Measurements from ENCODE around the gene IMPDH1.

DNA sequence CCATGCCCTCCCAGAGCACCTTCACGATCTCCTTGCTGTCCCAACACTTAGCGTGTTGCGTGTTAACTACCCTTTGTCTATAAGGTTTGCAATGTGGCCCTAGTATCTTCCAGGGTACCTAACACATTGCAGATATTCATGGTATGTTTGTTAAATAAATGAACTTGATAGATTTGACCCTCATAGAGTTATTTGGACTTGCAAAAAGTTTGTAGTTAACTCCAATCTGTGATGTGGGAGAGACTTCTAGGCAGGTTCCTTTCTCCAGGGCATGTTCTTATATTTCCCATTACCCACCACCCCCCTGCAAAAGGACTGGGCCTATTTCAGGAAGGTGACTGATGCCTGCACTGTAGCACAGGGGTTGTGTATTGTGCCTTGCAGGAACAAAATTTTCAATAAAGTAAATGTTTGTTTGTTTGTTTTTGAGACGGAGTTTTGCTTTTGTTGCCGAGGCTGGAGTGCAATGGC, 46.5 kb upstream of the IMPDH1 start:
- TF ChIP-seq POLR2AphosphoS5 (IDR thresholded peaks at IDR 0.05) (no peak), POLR2A (IDR thresholded peaks at IDR 0.05) (no peak), EP300 (IDR thresholded peaks at IDR 0.05) (no peak)
- TF ChIP-seq, protein P1, sequence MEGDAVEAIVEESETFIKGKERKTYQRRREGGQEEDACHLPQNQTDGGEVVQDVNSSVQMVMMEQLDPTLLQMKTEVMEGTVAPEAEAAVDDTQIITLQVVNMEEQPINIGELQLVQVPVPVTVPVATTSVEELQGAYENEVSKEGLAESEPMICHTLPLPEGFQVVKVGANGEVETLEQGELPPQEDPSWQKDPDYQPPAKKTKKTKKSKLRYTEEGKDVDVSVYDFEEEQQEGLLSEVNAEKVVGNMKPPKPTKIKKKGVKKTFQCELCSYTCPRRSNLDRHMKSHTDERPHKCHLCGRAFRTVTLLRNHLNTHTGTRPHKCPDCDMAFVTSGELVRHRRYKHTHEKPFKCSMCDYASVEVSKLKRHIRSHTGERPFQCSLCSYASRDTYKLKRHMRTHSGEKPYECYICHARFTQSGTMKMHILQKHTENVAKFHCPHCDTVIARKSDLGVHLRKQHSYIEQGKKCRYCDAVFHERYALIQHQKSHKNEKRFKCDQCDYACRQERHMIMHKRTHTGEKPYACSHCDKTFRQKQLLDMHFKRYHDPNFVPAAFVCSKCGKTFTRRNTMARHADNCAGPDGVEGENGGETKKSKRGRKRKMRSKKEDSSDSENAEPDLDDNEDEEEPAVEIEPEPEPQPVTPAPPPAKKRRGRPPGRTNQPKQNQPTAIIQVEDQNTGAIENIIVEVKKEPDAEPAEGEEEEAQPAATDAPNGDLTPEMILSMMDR (IDR thresholded peaks at IDR 0.05): no peak

All from suprapubic skin (tissue), 4 donors.